ENCODE measurements around the gene HSF2BP.
"Not testable (repeated sequence)": the region's sequence is repeated elsewhere in the genome, so short reads cannot be mapped to it uniquely, and the experiment has no call there.

- TF ChIP-seq CTCF, EP300 (IDR thresholded peaks at IDR 0.05): not testable (repeated sequence)
Observed at GRCh38 chr21:43562451-43562850, 96.8 kb downstream of the HSF2BP start.

Measured in gastroesophageal sphincter (tissue), 3 donors.